GM18505 (cell line): ENCODE measurements around the gene DHRS11.
"Not testable (repeated sequence)": the region's sequence is repeated elsewhere in the genome, so short reads cannot be mapped to it uniquely, and the experiment has no call there.

ENCODE experiments used
- ATAC-seq: cut with Tn5 transposase; IDR thresholded peaks from one replicate; pipeline ENCODE4 v1.9.1; 2021; ENCODE audit not compliant: unreplicated experiment
- POLR2A ChIP-seq: IDR thresholded peaks from 4 replicates; pipeline ENCODE4 v1.6.1; 2011; ENCODE audit warnings: borderline replicate concordance; ENCODE audit not compliant: insufficient read depth, insufficient read length; ENCODE audit errors: extremely low read depth

Gene DHRS11

GRCh38 chr17:36599546-36600250 is 8.0 kb downstream of the DHRS11 start:
- ATAC-seq, result no peak
- TF ChIP-seq POLR2A, result no peak

- ATAC-seq, result no peak
- TF ChIP-seq POLR2A, result no peak
Observed at GRCh38 chr17:36600465-36600864, 8.8 kb downstream of the DHRS11 start.

GRCh38 chr17:36600936-36601302 is 9.2 kb downstream of the DHRS11 start:
- TF ChIP-seq POLR2A, result no peak
- ATAC-seq, result peak; percentile 11

- peak; percentile 74 for ATAC-seq
- TF ChIP-seq POLR2A, result peak; percentile 97
Observed at GRCh38 chr17:36601303-36602029, 9.8 kb downstream of the DHRS11 start, which contains the start of gene MRM1. Gene MRM1, plus strand, starts transcription at chr17:36601583. Its CDS starts 228 bp downstream, at chr17:36601811.

- peak; percentile 14 for ATAC-seq
- TF ChIP-seq POLR2A, result no peak
Observed at GRCh38 chr17:36602030-36602748, 10.5 kb downstream of the DHRS11 start.

GRCh38 chr17:36602924-36603384 is 11.3 kb downstream of the DHRS11 start:
- ATAC-seq, result no peak
- no peak for TF ChIP-seq POLR2A

GRCh38 chr17:36605028-36605427 is 13.3 kb downstream of the DHRS11 start:
- not testable (repeated sequence) for ATAC-seq

GRCh38 chr17:36608280-36608679 is 16.6 kb downstream of the DHRS11 start:
- ATAC-seq, result no peak
- no peak for TF ChIP-seq POLR2A

GRCh38 chr17:36608794-36609497 is 17.3 kb downstream of the DHRS11 start:
- TF ChIP-seq POLR2A, result no peak
- no peak for ATAC-seq

- TF ChIP-seq POLR2A, result no peak
- no peak for ATAC-seq
Observed at GRCh38 chr17:36609498-36609862, 17.8 kb downstream of the DHRS11 start.

GRCh38 chr17:36610474-36610873 is 18.8 kb downstream of the DHRS11 start:
- TF ChIP-seq POLR2A, result no peak
- no peak for ATAC-seq

- TF ChIP-seq POLR2A, result no peak
- no peak for ATAC-seq
Observed at GRCh38 chr17:36611345-36612072, 19.8 kb downstream of the DHRS11 start.
